ENCODE data around the gene FKTN.

Gene FKTN

GRCh38 chr9:105670315-105670714 lies 112.4 kb downstream of the FKTN start:
- Histone ChIP-seq H3K4me3 (ENCODE audit: severe bottlenecking) (no peak overlapping the region), H3K4me1 (ENCODE audit: insufficient read depth, poor library complexity, severe bottlenecking) (no peaks in the 10 kb centered on the region), H3K36me3 (ENCODE audit: low read depth) (no peaks in the 10 kb centered on the region), H3K27ac (ENCODE audit: poor library complexity, severe bottlenecking) (no peak overlapping the region), H3K27me3 (ENCODE audit: insufficient read depth, poor library complexity, severe bottlenecking) (no peaks in the 10 kb centered on the region), H3K9me3 (ENCODE audit: severe bottlenecking) (no peaks in the 10 kb centered on the region)
- TF ChIP-seq CTCF (IDR thresholded peaks at IDR 0.05; ENCODE audit: poor library complexity, severe bottlenecking), result no peak
- no peak for ATAC-seq (ENCODE audit: low read depth)
- DNase-seq (ENCODE audit: low spot score), result no peak

- H3K4me3 ChIP-seq (ENCODE audit: severe bottlenecking), result no peak overlapping the region
- TF ChIP-seq CTCF (IDR thresholded peaks at IDR 0.05; ENCODE audit: poor library complexity, severe bottlenecking), result no peak
- DNase-seq (ENCODE audit: low spot score) (no peak), ATAC-seq (ENCODE audit: low read depth) (no peak)
- H3K4me1 ChIP-seq (ENCODE audit: insufficient read depth, poor library complexity, severe bottlenecking), result no peaks in the 10 kb centered on the region
- H3K27ac ChIP-seq (ENCODE audit: poor library complexity, severe bottlenecking), result no peak overlapping the region
- H3K36me3 ChIP-seq (ENCODE audit: low read depth), result no peaks in the 10 kb centered on the region
- no peaks in the 10 kb centered on the region for H3K27me3 ChIP-seq (ENCODE audit: insufficient read depth, poor library complexity, severe bottlenecking)
- H3K9me3 ChIP-seq (ENCODE audit: severe bottlenecking), result no peaks in the 10 kb centered on the region
Observed at GRCh38 chr9:105670775-105671174, 112.8 kb downstream of the FKTN start.

GRCh38 chr9:105672711-105673234 lies 114.8 kb downstream of the FKTN start:
- no peak for TF ChIP-seq CTCF (IDR thresholded peaks at IDR 0.05; ENCODE audit: poor library complexity, severe bottlenecking)
- DNase-seq (ENCODE audit: low spot score), result no peak
- no peaks in the 10 kb centered on the region for H3K27me3 ChIP-seq (ENCODE audit: insufficient read depth, poor library complexity, severe bottlenecking)
- no peak overlapping the region for H3K27ac ChIP-seq (ENCODE audit: poor library complexity, severe bottlenecking)
- no peak for ATAC-seq (ENCODE audit: low read depth)
- no peaks in the 10 kb centered on the region for H3K36me3 ChIP-seq (ENCODE audit: low read depth)
- H3K4me3 ChIP-seq (ENCODE audit: severe bottlenecking), result no peak overlapping the region
- H3K9me3 ChIP-seq (ENCODE audit: severe bottlenecking), result no peaks in the 10 kb centered on the region
- H3K4me1 ChIP-seq (ENCODE audit: insufficient read depth, poor library complexity, severe bottlenecking), result no peaks in the 10 kb centered on the region

- no peak for TF ChIP-seq CTCF (IDR thresholded peaks at IDR 0.05; ENCODE audit: poor library complexity, severe bottlenecking)
- no peaks in the 10 kb centered on the region for H3K36me3 ChIP-seq (ENCODE audit: low read depth)
- H3K9me3 ChIP-seq (ENCODE audit: severe bottlenecking), result no peaks in the 10 kb centered on the region
- ATAC-seq (ENCODE audit: low read depth) (no peak), DNase-seq (ENCODE audit: low spot score) (no peak)
- H3K4me1 ChIP-seq (ENCODE audit: insufficient read depth, poor library complexity, severe bottlenecking), result no peaks in the 10 kb centered on the region
- H3K27me3 ChIP-seq (ENCODE audit: insufficient read depth, poor library complexity, severe bottlenecking), result no peaks in the 10 kb centered on the region
- H3K27ac ChIP-seq (ENCODE audit: poor library complexity, severe bottlenecking), result no peak overlapping the region
- H3K4me3 ChIP-seq (ENCODE audit: severe bottlenecking), result no peak overlapping the region
Observed at GRCh38 chr9:105673850-105674387, 116.0 kb downstream of the FKTN start.

GRCh38 chr9:105676351-105676923 lies 118.5 kb downstream of the FKTN start:
- no peak for TF ChIP-seq CTCF (IDR thresholded peaks at IDR 0.05; ENCODE audit: poor library complexity, severe bottlenecking)
- Histone ChIP-seq H3K4me3 (ENCODE audit: severe bottlenecking) (no peak overlapping the region), H3K4me1 (ENCODE audit: insufficient read depth, poor library complexity, severe bottlenecking) (no peaks in the 10 kb centered on the region), H3K27me3 (ENCODE audit: insufficient read depth, poor library complexity, severe bottlenecking) (peaks cover 3% of the 10 kb centered on the region), H3K27ac (ENCODE audit: poor library complexity, severe bottlenecking) (no peak overlapping the region), H3K9me3 (ENCODE audit: severe bottlenecking) (no peaks in the 10 kb centered on the region), H3K36me3 (ENCODE audit: low read depth) (no peaks in the 10 kb centered on the region)
- ATAC-seq (ENCODE audit: low read depth) (no peak), DNase-seq (ENCODE audit: low spot score) (no peak)

Data from RWPE2 (cell line).